HepG2 (cell line): Measurements from ENCODE around the gene DHH. TPM values are rescaled to one million over a fixed set of nuclear protein-coding genes. Genes with fewer than 3 reads are reported as not detected.
A peak's percentile ranks its signal among the peaks of the same experiment; 100 is the strongest.

ENCODE experiments used
- ELF3 ChIP-seq: IDR thresholded peaks from 2 replicates; pipeline ENCODE4 v1.6.1; 2016; ENCODE audit warnings: missing genetic modification reagents, missing compliant biosample characterization
- GATAD1 ChIP-seq: IDR thresholded peaks from 2 replicates; pipeline ENCODE4 v1.6.1; 2016; ENCODE audit warnings: missing genetic modification reagents, missing compliant biosample characterization
- GATAD2A ChIP-seq: IDR thresholded peaks from 2 replicates; pipeline ENCODE4 v1.6.1; 2016
- HMG20A ChIP-seq: IDR thresholded peaks from 2 replicates; pipeline ENCODE4 v1.6.1; 2016; ENCODE audit warnings: borderline replicate concordance
- KLF13 ChIP-seq: sonication (generic); formaldehyde crosslinking; IDR thresholded peaks from 2 replicates; pipeline ENCODE4 v1.4.0; 2020; ENCODE audit warnings: mild to moderate bottlenecking, missing genetic modification reagents
- NFATC3 ChIP-seq: sonication (generic); formaldehyde crosslinking; IDR thresholded peaks from 2 replicates; pipeline ENCODE4 v1.5.1; 2020; ENCODE audit warnings: mild to moderate bottlenecking, missing genetic modification reagents
- RBM22 ChIP-seq: fragments of 200-400 bp; formaldehyde crosslinking; optimal IDR thresholded peaks from 2 replicates; pipeline ENCODE3; 2017; ENCODE audit warnings: mild to moderate bottlenecking, low read length, moderate library complexity
- ZNF3 ChIP-seq: IDR thresholded peaks from 2 replicates; pipeline ENCODE4 v1.7.0; 2017; ENCODE audit warnings: inconsistent platforms
- ZNF430 ChIP-seq: sonication (generic); formaldehyde crosslinking; IDR thresholded peaks from 2 replicates; pipeline ENCODE4 v1.9.0; 2021; ENCODE audit warnings: mild to moderate bottlenecking, missing genetic modification reagents
- ZNF460 ChIP-seq: sonication (generic); formaldehyde crosslinking; IDR thresholded peaks from 2 replicates; pipeline ENCODE4 v1.5.1; 2020; ENCODE audit warnings: missing genetic modification reagents, mild to moderate bottlenecking, borderline replicate concordance
- ZNF678 ChIP-seq: sonication (generic); formaldehyde crosslinking; IDR thresholded peaks from 2 replicates; pipeline ENCODE4 v1.4.0; 2020; ENCODE audit warnings: mild to moderate bottlenecking, missing genetic modification reagents
- polyA plus RNA-seq, 8 experiments: library from polyadenylated mRNA; depleted of rRNA in 3 of 8; stranded (reverse) in 7 of 8; unstranded in 1 of 8; fragments of >200 nt; fragmentation: Illumina TruSeq in 4 of 8; extraction: Trizol in 4 of 8; gene quantifications; 2 replicates each; pipeline versions ENCODE4 v1.2.1 to v1.2.3, GENCODE V29; 2011 to 2016; ENCODE audit warnings: low read depth in 4 of 8, missing spikeins in 1 of 8, mixed read lengths in 1 of 8; ENCODE audit not compliant: insufficient read depth in 1 of 8
- total RNA-seq, 5 experiments: library from RNA; depleted of rRNA; stranded (reverse); fragments of >200 nt; fragmentation: Illumina TruSeq; extraction: Trizol; gene quantifications; 2 replicates each; pipeline ENCODE4 v1.2.3, GENCODE V29; 2016; ENCODE audit warnings: low read depth in 1 of 5
- TF ChIP-seq, protein P1 (sequence below), 2 experiments: IDR thresholded peaks; 2 replicates each; pipeline ENCODE4 v1.6.1; 2011 to 2012; ENCODE audit warnings: low read length in 2 of 2, borderline replicate concordance in 1 of 2, low read depth in 1 of 2, mild to moderate bottlenecking in 1 of 2, moderate library complexity in 1 of 2
- TF ChIP-seq, protein P2 (sequence below): fragments of 450-650 bp; IDR thresholded peaks from 2 replicates; pipeline ENCODE4 v1.6.1; 2016
- TF ChIP-seq, protein P3 (sequence below): sonication (generic); formaldehyde crosslinking; IDR thresholded peaks from 2 replicates; pipeline ENCODE4 v1.5.0; 2020; ENCODE audit warnings: mild to moderate bottlenecking, missing genetic modification reagents, moderate library complexity
- TF ChIP-seq, protein P4 (sequence below): sonication (generic); formaldehyde crosslinking; IDR thresholded peaks from 2 replicates; pipeline ENCODE4 v1.4.0; 2020; ENCODE audit warnings: low read depth, missing genetic modification reagents
- TF ChIP-seq, protein P5 (sequence below): sonication (generic); formaldehyde crosslinking; IDR thresholded peaks from 2 replicates; pipeline ENCODE4 v1.4.0; 2020; ENCODE audit warnings: missing genetic modification reagents

Gene DHH
- total and polyA plus RNA-seq, 2 of the 13 experiments (the other 11 are each of a cell fraction or from before 2014, with no cell fraction given) = not detected

DNA sequence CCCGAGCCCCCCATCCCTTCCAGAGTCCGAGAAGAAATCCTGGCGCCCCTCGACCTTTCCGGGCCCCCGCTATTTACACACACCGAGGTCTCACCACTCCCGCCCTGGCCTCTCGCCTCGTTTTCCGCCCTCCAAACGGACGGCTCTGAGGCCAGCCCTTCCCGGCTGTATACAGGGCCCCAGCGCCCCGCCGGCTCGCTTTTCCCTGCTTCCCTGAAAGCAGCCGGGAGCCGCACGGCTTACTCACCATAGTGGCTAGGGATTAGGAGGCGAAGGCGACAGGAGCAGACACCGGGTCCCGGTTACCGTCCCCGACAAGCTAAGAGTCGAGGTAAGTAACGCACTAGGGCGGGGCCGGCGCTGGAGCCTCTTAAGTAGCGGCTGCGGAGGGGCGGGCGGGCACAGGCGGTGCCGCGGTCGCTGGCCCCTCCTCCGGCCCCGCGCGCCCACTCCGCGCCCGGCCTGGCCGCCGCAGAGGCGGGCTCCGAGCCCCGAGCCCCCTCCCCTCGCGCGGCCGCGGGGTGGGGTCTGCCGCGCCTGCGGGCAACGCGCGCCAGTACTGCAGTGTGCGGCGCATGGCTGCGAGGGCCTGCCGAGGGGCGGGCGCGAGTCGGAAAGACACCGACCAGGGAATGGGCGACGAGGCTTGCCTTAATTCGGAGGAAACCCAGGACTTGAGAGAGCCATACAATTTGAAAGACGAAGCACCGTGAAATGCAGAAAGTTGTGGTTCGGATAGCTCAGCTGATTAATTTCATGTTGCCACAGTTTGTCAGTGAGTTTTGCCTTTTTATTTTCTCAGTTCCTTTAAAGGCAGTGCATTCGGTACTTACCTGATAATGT is 36.7 kb upstream of the DHH start, which contains the start of gene TUBA1B (continued):
- TF ChIP-seq, protein P1, sequence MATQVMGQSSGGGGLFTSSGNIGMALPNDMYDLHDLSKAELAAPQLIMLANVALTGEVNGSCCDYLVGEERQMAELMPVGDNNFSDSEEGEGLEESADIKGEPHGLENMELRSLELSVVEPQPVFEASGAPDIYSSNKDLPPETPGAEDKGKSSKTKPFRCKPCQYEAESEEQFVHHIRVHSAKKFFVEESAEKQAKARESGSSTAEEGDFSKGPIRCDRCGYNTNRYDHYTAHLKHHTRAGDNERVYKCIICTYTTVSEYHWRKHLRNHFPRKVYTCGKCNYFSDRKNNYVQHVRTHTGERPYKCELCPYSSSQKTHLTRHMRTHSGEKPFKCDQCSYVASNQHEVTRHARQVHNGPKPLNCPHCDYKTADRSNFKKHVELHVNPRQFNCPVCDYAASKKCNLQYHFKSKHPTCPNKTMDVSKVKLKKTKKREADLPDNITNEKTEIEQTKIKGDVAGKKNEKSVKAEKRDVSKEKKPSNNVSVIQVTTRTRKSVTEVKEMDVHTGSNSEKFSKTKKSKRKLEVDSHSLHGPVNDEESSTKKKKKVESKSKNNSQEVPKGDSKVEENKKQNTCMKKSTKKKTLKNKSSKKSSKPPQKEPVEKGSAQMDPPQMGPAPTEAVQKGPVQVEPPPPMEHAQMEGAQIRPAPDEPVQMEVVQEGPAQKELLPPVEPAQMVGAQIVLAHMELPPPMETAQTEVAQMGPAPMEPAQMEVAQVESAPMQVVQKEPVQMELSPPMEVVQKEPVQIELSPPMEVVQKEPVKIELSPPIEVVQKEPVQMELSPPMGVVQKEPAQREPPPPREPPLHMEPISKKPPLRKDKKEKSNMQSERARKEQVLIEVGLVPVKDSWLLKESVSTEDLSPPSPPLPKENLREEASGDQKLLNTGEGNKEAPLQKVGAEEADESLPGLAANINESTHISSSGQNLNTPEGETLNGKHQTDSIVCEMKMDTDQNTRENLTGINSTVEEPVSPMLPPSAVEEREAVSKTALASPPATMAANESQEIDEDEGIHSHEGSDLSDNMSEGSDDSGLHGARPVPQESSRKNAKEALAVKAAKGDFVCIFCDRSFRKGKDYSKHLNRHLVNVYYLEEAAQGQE (IDR thresholded peaks at IDR 0.05; ENCODE audit: borderline replicate concordance in 1 of 2, low read depth in 1 of 2, low read length in 2 of 2) = peak in 1 of 2 experiments; percentile 35; a peak in 1 of 4 replicates
- TF ChIP-seq GATAD2A (no peak), GATAD1 (CRISPR knock-in tag) (0 out of 2 replicates have a peak, but pooled peaks have one; percentile 56), ZNF3 (no peak), ELF3 (peak; percentile 54; the same call in 1 of the 2 replicates), ZNF460 (CRISPR knock-in tag) (no peak), NFATC3 (no peak), ZNF678 (CRISPR knock-in tag) (no peak), RBM22 (no peak), ZNF430 (CRISPR knock-in tag) (peak; percentile 80; the same call in 1 of the 2 replicates), HMG20A (CRISPR knock-in tag) (no peak), KLF13 (CRISPR knock-in tag) (no peak; the same call in 1 of the 2 replicates)
- TF ChIP-seq, protein P2, sequence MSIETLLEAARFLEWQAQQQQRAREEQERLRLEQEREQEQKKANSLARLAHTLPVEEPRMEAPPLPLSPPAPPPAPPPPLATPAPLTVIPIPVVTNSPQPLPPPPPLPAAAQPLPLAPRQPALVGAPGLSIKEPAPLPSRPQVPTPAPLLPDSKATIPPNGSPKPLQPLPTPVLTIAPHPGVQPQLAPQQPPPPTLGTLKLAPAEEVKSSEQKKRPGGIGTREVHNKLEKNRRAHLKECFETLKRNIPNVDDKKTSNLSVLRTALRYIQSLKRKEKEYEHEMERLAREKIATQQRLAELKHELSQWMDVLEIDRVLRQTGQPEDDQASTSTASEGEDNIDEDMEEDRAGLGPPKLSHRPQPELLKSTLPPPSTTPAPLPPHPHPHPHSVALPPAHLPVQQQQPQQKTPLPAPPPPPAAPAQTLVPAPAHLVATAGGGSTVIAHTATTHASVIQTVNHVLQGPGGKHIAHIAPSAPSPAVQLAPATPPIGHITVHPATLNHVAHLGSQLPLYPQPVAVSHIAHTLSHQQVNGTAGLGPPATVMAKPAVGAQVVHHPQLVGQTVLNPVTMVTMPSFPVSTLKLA = no peak
- TF ChIP-seq, protein P3, sequence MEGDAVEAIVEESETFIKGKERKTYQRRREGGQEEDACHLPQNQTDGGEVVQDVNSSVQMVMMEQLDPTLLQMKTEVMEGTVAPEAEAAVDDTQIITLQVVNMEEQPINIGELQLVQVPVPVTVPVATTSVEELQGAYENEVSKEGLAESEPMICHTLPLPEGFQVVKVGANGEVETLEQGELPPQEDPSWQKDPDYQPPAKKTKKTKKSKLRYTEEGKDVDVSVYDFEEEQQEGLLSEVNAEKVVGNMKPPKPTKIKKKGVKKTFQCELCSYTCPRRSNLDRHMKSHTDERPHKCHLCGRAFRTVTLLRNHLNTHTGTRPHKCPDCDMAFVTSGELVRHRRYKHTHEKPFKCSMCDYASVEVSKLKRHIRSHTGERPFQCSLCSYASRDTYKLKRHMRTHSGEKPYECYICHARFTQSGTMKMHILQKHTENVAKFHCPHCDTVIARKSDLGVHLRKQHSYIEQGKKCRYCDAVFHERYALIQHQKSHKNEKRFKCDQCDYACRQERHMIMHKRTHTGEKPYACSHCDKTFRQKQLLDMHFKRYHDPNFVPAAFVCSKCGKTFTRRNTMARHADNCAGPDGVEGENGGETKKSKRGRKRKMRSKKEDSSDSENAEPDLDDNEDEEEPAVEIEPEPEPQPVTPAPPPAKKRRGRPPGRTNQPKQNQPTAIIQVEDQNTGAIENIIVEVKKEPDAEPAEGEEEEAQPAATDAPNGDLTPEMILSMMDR (CRISPR knock-in tag) = no peak
- TF ChIP-seq, protein P4, sequence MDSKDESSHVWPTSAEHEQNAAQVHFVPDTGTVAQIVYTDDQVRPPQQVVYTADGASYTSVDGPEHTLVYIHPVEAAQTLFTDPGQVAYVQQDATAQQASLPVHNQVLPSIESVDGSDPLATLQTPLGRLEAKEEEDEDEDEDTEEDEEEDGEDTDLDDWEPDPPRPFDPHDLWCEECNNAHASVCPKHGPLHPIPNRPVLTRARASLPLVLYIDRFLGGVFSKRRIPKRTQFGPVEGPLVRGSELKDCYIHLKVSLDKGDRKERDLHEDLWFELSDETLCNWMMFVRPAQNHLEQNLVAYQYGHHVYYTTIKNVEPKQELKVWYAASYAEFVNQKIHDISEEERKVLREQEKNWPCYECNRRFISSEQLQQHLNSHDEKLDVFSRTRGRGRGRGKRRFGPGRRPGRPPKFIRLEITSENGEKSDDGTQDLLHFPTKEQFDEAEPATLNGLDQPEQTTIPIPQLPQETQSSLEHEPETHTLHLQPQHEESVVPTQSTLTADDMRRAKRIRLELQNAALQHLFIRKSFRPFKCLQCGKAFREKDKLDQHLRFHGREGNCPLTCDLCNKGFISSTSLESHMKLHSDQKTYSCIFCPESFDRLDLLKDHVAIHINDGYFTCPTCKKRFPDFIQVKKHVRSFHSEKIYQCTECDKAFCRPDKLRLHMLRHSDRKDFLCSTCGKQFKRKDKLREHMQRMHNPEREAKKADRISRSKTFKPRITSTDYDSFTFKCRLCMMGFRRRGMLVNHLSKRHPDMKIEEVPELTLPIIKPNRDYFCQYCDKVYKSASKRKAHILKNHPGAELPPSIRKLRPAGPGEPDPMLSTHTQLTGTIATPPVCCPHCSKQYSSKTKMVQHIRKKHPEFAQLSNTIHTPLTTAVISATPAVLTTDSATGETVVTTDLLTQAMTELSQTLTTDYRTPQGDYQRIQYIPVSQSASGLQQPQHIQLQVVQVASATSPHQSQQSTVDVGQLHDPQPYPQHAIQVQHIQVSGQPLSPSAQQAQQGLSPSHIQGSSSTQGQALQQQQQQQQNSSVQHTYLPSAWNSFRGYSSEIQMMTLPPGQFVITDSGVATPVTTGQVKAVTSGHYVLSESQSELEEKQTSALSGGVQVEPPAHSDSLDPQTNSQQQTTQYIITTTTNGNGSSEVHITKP = 0 out of 2 replicates have a peak, but pooled peaks have one; percentile 6
- TF ChIP-seq, protein P5, sequence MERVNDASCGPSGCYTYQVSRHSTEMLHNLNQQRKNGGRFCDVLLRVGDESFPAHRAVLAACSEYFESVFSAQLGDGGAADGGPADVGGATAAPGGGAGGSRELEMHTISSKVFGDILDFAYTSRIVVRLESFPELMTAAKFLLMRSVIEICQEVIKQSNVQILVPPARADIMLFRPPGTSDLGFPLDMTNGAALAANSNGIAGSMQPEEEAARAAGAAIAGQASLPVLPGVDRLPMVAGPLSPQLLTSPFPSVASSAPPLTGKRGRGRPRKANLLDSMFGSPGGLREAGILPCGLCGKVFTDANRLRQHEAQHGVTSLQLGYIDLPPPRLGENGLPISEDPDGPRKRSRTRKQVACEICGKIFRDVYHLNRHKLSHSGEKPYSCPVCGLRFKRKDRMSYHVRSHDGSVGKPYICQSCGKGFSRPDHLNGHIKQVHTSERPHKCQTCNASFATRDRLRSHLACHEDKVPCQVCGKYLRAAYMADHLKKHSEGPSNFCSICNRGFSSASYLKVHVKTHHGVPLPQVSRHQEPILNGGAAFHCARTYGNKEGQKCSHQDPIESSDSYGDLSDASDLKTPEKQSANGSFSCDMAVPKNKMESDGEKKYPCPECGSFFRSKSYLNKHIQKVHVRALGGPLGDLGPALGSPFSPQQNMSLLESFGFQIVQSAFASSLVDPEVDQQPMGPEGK = peak; percentile 39
